Vagina (tissue), 2 donors: Measurements from ENCODE around the gene EVX1.

ENCODE experiments used
- CTCF ChIP-seq, 3 experiments: fragments of 450-650 bp in 2 of 3; fragments of 200-600 bp in 1 of 3; sonication (generic) in 1 of 3; IDR thresholded peaks; one replicate each; pipeline ENCODE4 v1.5.1; 2017 to 2019; ENCODE audit warnings: antibody characterized with exemption in 3 of 3, mild to moderate bottlenecking in 2 of 3, moderate library complexity in 2 of 3
- POLR2A ChIP-seq, 2 donors: fragments of 450-650 bp; IDR thresholded peaks; one replicate each; pipeline ENCODE4 v1.6.1; 2017; ENCODE audit warnings: antibody characterized with exemption in 2 of 2, mild to moderate bottlenecking in 2 of 2, moderate library complexity in 2 of 2
- POLR2AphosphoS5 ChIP-seq, 2 donors: sonication (generic); formaldehyde crosslinking; IDR thresholded peaks; one replicate each; pipeline ENCODE4 v1.9.0; 2017; ENCODE audit warnings: antibody characterized with exemption in 2 of 2, mild to moderate bottlenecking in 2 of 2, low read depth in 1 of 2; ENCODE audit not compliant: insufficient read depth in 1 of 2

DNA sequence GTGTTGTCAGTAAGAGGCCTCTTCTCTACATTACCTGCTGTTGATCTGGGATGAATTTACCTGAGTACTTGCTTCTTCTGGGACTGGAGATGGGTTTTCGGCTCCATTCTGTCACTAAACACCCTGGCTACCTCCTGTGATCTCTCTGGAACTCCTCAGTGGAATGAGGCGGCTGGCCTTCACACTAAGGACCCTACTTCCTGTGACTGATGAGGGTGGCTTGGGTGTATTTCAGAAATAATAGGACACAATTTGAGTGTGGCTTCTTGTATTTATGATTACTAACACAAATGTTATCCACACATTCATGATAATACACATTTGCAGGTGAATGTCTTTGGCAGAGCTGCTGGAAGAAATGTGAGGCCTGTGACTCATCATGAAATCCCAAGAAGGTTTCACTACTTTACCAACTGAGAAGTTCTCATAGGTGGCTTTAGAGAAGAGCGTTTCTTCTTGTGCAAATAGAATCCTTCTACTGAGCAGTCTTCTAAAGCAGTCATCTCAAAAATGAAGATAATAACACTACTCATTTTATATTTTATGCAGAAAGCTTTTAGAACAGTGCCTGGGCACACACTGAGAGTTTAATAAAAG, 21.3 kb upstream of the EVX1 start:
- TF ChIP-seq POLR2A (IDR thresholded peaks at IDR 0.05) (no peak), CTCF (IDR thresholded peaks at IDR 0.05) (no peak), POLR2AphosphoS5 (IDR thresholded peaks at IDR 0.05; ENCODE audit: insufficient read depth in 1 of 2, low read depth in 1 of 2) (no peak)
